ENCODE measurements around the gene PTPRJ.

GRCh38 chr11:48129697-48130395, 149.5 kb downstream of the PTPRJ start:
- TF ChIP-seq EP300 (IDR thresholded peaks at IDR 0.05; ENCODE audit: low read depth in 2 of 2, low read length in 2 of 2) = no peak
- no peak for TF ChIP-seq EP300 (CRISPR knock-in tag; IDR thresholded peaks at IDR 0.05; ENCODE audit: borderline replicate concordance)
- TF ChIP-seq TBL1XR1 (IDR thresholded peaks at IDR 0.05; ENCODE audit: borderline replicate concordance, low read length, partially characterized antibody) = no peak
- no peak for TF ChIP-seq CTCF (CRISPR knock-in tag; IDR thresholded peaks at IDR 0.05)
- no peak for TF ChIP-seq CAMTA2 (CRISPR knock-in tag; IDR thresholded peaks at IDR 0.05; ENCODE audit: borderline replicate concordance)
- TF ChIP-seq GABPA (IDR thresholded peaks at IDR 0.05; ENCODE audit: low read depth, low read length) = no peak
- no peak for TF ChIP-seq GABPA (CRISPR knock-in tag; IDR thresholded peaks at IDR 0.05; ENCODE audit: low read depth)
- no peak for TF ChIP-seq EZH2 (conservative IDR thresholded peaks at IDR 0.05; ENCODE audit: low read depth, low read length)
- TF ChIP-seq ZNF572 (CRISPR knock-in tag; IDR thresholded peaks at IDR 0.05) = no peak
- no peak for TF ChIP-seq ZNF407 (CRISPR knock-in tag; IDR thresholded peaks at IDR 0.05; ENCODE audit: not compliant biosample characterization)
- TF ChIP-seq TBP (CRISPR knock-in tag; IDR thresholded peaks at IDR 0.05) = no peak
- TF ChIP-seq JUND (CRISPR knock-in tag; IDR thresholded peaks at IDR 0.05) = no peak
- TF ChIP-seq ESRRA (CRISPR knock-in tag; IDR thresholded peaks at IDR 0.05; ENCODE audit: low read depth) = no peak
- TF ChIP-seq STAT6 (CRISPR knock-in tag; IDR thresholded peaks at IDR 0.05; ENCODE audit: borderline replicate concordance) = no peak
